Fibroblast of lung (primary cell): ENCODE measurements around the gene HOXD4. TPM values are rescaled to one million over a fixed set of nuclear protein-coding genes. Genes with fewer than 3 reads are reported as not detected.

Experiments used
- DNase-seq, 2 donors: peaks; one replicate each; pipeline versions ENCODE4 v3.0.0 to v3.0.0-alpha.2; 2010; ENCODE audit warnings: low read depth in 2 of 2
- H2AFZ ChIP-seq: 2 replicates; pipeline ENCODE4 v1.5.1; 2012; ENCODE audit warnings: low read length, control low read depth, inconsistent platforms
- H3K27ac ChIP-seq: 2 replicates; pipeline ENCODE4 v1.5.1; 2011; ENCODE audit warnings: low read length, control low read depth; ENCODE audit not compliant: insufficient read depth
- H3K27me3 ChIP-seq: 2 replicates; pipeline ENCODE4 v1.5.1; 2011; ENCODE audit warnings: mild to moderate bottlenecking, low read length; ENCODE audit not compliant: control insufficient read depth, insufficient read depth
- H3K36me3 ChIP-seq: 2 replicates; pipeline ENCODE4 v1.5.1; 2011; ENCODE audit warnings: low read length; ENCODE audit not compliant: control insufficient read depth, insufficient read depth
- H3K4me1 ChIP-seq: 2 replicates; pipeline ENCODE4 v1.5.1; 2011; ENCODE audit warnings: low read length; ENCODE audit not compliant: control insufficient read depth, insufficient read depth; ENCODE audit errors: extremely low read depth
- H3K4me2 ChIP-seq: 2 replicates; pipeline ENCODE4 v1.5.1; 2011; ENCODE audit warnings: low read length, control low read depth; ENCODE audit not compliant: insufficient read depth; ENCODE audit errors: extremely low read depth
- H3K4me3 ChIP-seq, 4 experiments: fragments of 200-600 bp in 1 of 4; sonication (generic) in 1 of 4; replicated peaks in 1 of 4; 2 replicates each; pipeline ENCODE4 v1.5.1; 2011 to 2016; ENCODE audit warnings: low read length in 4 of 4, low read depth in 3 of 4, mild to moderate bottlenecking in 3 of 4, control low read depth in 2 of 4, inconsistent platforms in 1 of 4, mixed read lengths in 1 of 4; ENCODE audit not compliant: insufficient read depth in 1 of 4; ENCODE audit errors: control extremely low read depth in 1 of 4
- H3K79me2 ChIP-seq: 2 replicates; pipeline ENCODE4 v1.5.1; 2012; ENCODE audit warnings: mild to moderate bottlenecking, low read length, inconsistent platforms; ENCODE audit not compliant: control insufficient read depth, insufficient read depth
- H3K9ac ChIP-seq: 2 replicates; pipeline ENCODE4 v1.5.1; 2011; ENCODE audit warnings: mild to moderate bottlenecking, low read length, control low read depth; ENCODE audit not compliant: insufficient read depth
- H3K9me3 ChIP-seq: 2 replicates; pipeline ENCODE4 v1.5.1; 2012; ENCODE audit warnings: low read depth, low read length; ENCODE audit not compliant: control insufficient read depth, insufficient read depth
- H4K20me1 ChIP-seq: 2 replicates; pipeline ENCODE4 v1.5.1; 2011; ENCODE audit warnings: low read length; ENCODE audit not compliant: control insufficient read depth, insufficient read depth; ENCODE audit errors: extremely low read depth
- EZH2 ChIP-seq: IDR thresholded peaks from 2 replicates; pipeline ENCODE4 v1.5.1; 2012; ENCODE audit warnings: low read length, control low read depth, mild to moderate bottlenecking; ENCODE audit errors: missing control alignments
- polyA plus RNA-seq, 2 donors: library from polyadenylated mRNA; depleted of rRNA in 1 of 2; stranded (reverse) in 1 of 2; unstranded in 1 of 2; fragments of >200 nt; gene quantifications; 2 replicates each; pipeline ENCODE4 v1.2.1, GENCODE V29; 2011 to 2012; ENCODE audit warnings: missing spikeins in 1 of 2
- total RNA-seq: library from RNA; depleted of rRNA; stranded (reverse); fragments of >200 nt; gene quantifications from 2 replicates; pipeline ENCODE4 v1.2.1, GENCODE V29; 2014
- TF ChIP-seq, protein P1 (sequence below), 2 donors: IDR thresholded peaks in 1 of 2; conservative IDR thresholded peaks in 1 of 2; 1 replicate in 1 of 2; 2 replicates in 1 of 2; pipeline ENCODE4 v1.5.1; 2011 to 2012; ENCODE audit warnings: low read length in 2 of 2, control low read depth in 1 of 2, inconsistent platforms in 1 of 2, low read depth in 1 of 2, mild to moderate bottlenecking in 1 of 2

The HOXD4 gene
- total and polyA plus RNA-seq, 2 donors (not counting 1 experiment from before 2014, with no cell fraction given): not detected

GRCh38 chr2:176182671-176183070 is 31.3 kb downstream of the HOXD4 start:
- Histone ChIP-seq H3K9ac (no peak overlapping the region), H3K36me3 (no peaks in the 10 kb centered on the region), H3K27ac (no peak overlapping the region), H2AFZ (no peak overlapping the region), H3K79me2 (no peaks in the 10 kb centered on the region), H4K20me1 (no peaks in the 10 kb centered on the region), H3K4me3 (no peak overlapping the region), H3K27me3 (peaks cover 26% of the 10 kb centered on the region), H3K4me2 (no peak overlapping the region), H3K4me1 (no peaks in the 10 kb centered on the region), H3K9me3 (no peaks in the 10 kb centered on the region)
- TF ChIP-seq EZH2: no peak
- TF ChIP-seq, protein P1, sequence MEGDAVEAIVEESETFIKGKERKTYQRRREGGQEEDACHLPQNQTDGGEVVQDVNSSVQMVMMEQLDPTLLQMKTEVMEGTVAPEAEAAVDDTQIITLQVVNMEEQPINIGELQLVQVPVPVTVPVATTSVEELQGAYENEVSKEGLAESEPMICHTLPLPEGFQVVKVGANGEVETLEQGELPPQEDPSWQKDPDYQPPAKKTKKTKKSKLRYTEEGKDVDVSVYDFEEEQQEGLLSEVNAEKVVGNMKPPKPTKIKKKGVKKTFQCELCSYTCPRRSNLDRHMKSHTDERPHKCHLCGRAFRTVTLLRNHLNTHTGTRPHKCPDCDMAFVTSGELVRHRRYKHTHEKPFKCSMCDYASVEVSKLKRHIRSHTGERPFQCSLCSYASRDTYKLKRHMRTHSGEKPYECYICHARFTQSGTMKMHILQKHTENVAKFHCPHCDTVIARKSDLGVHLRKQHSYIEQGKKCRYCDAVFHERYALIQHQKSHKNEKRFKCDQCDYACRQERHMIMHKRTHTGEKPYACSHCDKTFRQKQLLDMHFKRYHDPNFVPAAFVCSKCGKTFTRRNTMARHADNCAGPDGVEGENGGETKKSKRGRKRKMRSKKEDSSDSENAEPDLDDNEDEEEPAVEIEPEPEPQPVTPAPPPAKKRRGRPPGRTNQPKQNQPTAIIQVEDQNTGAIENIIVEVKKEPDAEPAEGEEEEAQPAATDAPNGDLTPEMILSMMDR (conservative IDR thresholded peaks at IDR 0.05 in 1 of 2, IDR thresholded peaks at IDR 0.05 in 1 of 2; ENCODE audit: low read depth in 1 of 2, low read length in 2 of 2): no peak
- DNase-seq: no peak

DNA sequence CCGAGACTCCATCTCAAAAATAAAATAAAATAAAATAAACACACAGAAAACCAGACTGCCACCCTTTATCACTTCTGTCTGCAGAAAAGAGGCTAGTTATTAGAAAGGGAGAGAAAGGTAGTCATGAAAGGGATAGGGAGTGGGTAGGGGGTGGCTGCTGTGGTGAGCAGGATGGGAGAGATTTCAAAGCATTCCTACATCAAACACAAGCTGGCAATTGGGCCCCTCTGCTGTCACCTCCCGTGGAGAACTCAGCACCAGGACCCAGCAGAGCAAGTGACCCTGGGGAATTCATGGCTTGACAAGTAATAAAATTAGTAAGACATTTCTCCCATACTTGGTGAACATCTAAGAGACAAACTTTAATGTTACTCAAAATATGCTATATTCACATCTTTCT is 33.4 kb downstream of the HOXD4 start:
- H3K36me3 ChIP-seq: no peaks in the 10 kb centered on the region
- peaks cover 27% of the 10 kb centered on the region for H3K27me3 ChIP-seq
- no peak overlapping the region for H2AFZ ChIP-seq
- no peak for TF ChIP-seq EZH2
- TF ChIP-seq, protein P1 (conservative IDR thresholded peaks at IDR 0.05 in 1 of 2, IDR thresholded peaks at IDR 0.05 in 1 of 2; ENCODE audit: low read depth in 1 of 2, low read length in 2 of 2): no peak
- no peak overlapping the region for H3K4me2 ChIP-seq
- H3K4me3 ChIP-seq: no peak overlapping the region
- H3K9me3 ChIP-seq: no peaks in the 10 kb centered on the region
- no peaks in the 10 kb centered on the region for H4K20me1 ChIP-seq
- no peaks in the 10 kb centered on the region for H3K4me1 ChIP-seq
- DNase-seq: no peak
- H3K79me2 ChIP-seq: no peaks in the 10 kb centered on the region
- H3K27ac ChIP-seq: no peak overlapping the region
- H3K9ac ChIP-seq: no peak overlapping the region

DNA sequence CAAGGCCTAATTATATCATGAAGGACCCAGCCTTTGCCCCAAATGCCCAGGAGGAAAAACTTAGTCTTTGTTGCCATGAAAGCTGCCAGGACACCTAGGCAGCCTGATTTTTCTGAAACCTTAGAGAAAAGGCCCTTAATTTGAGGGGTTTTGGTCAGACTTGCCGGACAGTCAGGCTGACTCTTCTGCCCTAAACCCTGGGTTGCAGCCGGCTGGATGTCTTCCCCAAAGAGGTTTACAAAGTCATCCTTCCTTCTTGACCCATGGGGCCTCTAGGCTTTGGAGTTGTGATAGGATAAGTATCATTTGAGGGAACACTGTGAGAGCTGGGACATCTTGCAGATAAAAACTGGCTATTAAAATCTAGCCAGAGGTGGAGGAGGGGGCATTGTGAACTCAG is 34.7 kb downstream of the HOXD4 start:
- Histone ChIP-seq H3K9ac (no peak overlapping the region), H3K9me3 (no peaks in the 10 kb centered on the region), H3K27ac (no peak overlapping the region), H3K79me2 (no peaks in the 10 kb centered on the region), H3K4me2 (no peak overlapping the region), H4K20me1 (no peaks in the 10 kb centered on the region), H3K4me1 (no peaks in the 10 kb centered on the region), H2AFZ (no peak overlapping the region), H3K4me3 (no peak overlapping the region), H3K36me3 (no peaks in the 10 kb centered on the region), H3K27me3 (peaks cover 33% of the 10 kb centered on the region)
- no peak for DNase-seq
- TF ChIP-seq EZH2: no peak
- TF ChIP-seq, protein P1 (conservative IDR thresholded peaks at IDR 0.05 in 1 of 2, IDR thresholded peaks at IDR 0.05 in 1 of 2; ENCODE audit: low read depth in 1 of 2, low read length in 2 of 2): no peak
